MV-4-11 (cell line): ENCODE results near the gene URM1.

Experiments used
- DNase-seq: peaks from one replicate; lab custom pipeline; 2025; lab: John Stamatoyannopoulos, UW

Gene URM1

DNA sequence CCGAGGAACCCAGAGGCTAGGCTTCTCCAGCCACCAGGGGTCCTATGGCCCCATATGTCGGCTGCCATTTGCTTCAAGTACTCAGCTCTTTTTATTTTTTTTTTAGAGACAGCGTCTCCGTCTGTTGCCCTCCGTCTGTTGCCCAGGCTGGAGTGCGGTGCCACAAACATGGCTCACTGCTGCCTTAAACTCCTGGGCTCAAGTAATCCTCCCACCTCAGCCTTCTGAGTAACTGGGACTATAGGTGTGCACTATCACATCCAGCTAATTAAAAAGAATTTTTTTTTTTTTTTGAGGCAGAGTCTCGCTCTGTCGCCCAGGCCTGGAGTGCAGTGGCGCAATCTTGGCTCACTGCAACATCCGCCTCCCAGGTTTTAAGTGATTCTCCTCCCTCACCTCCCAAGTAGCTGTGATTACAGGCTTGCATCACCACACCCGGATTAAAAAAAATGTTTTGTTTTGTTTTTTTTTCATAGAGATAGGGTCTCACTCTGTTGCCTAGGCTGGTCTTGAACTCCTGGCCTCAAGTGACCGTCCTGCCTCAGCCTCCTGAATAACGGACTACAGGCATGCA, 58.4 kb downstream of the URM1 start:
- no peak for DNase-seq

DNA sequence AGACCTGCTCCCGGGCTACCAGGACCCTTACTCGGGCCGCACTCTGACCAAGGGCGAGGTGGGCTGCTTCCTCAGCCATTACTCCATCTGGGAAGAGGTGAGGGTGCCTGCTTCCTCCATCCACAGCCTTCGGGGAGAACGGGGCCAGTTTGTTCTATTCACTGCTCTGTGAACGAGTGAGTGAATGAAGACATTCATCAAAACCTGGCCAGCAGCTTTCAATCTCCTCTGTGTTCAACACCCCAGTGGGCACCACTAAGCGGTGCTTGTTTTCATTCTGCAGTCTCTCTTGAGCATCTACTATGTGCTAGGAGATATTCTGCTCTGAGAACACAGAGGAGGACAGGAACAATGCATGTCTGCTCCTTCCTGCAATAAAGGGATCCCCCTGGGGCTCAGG, 60.0 kb downstream of the URM1 start:
- DNase-seq, result no peak

DNA sequence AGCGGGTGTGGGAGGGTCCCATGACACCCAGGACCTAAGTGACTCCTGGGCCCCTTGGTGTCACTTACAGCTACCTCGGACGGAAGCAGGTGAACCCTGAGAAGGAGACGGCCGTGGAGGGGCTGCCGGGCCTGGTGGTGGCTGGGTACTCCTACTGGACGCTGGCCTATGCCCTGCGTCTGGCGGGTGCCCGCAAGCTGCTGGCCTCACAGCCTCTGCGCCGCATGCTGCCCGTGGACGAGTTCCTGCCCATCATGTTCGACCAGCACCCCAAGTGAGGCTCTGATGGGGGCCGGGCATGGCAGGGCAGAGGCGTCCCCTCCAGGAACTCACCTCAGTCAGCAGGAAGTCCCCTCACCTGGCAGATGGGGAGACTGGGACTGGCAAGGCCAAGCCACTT, 63.2 kb downstream of the URM1 start:
- DNase-seq, result no peak

DNA sequence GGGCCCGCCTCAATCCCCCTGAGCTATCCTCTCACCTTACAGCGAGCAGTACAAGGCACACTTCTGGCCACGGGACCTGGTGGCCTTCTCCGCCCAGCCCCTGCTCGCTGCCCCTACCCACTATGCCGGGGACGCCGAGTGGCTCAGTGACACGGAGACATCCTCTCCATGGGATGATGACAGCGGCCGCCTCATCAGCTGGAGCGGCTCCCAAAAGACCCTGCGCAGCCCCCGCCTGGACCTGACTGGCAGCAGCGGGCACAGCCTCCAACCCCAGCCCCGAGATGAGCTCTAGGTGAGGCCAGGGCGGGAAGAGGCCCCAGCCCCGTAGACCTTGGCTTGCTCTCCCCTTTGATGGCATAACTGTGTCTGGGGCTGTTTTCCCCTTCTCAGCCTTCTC, 64.4 kb downstream of the URM1 start:
- DNase-seq, result no peak

DNA sequence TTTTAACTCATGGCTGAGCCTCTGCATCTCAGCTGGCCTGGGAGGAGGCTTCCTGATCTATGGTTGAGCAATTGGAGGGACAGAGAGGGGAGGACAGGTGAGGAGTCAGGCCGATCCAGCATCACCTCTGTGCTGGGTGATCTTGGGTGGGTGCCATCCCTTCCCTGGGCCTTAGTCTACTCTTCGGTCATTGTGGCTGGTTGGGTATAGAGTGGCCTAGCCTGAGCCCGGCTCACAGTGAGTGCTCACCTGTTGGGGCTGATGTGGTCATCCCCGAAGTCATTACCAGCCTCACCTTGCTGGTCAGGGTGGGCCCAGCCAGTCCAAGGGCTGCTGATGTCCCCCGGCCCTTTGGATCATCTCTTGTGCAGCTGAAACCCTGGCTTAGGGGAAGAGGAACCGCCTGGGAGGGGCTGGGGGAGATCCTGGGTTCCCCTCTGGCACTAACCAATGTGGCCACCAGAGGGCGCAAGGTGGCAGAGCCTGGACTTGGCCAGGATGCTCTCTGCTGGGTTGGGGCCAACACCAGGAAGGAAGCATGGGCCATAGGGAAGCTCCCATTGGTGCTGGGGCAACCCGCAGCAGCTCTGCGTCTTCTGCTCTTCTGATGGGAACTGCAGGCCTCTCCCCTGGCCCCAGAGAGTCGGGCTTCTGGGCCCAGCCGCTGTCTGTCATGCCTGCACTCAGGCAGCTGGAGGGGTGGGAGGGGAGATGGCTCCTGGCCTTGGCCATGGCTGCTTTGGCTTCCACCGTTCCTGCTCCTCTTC, 67.4 kb downstream of the URM1 start:
- peak; percentile 78 for DNase-seq

DNA sequence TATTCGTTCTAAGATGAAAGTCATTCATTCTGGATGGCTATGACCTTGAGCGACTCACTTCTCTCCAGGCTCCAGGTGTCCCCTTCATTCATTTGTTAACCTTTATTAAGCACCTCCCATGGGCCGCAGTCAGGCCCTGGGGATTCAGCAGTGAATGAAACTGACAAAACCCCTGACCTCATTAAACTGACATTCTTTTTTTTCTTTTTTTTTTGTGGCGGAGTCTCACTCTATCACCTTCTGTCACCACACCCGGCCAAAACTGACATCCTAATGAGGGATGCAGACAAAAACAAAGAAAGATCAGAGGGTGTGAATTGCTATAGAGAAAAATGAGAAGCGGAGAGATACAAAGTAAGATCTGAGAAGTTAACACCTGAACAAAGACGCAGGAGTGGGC, 68.1 kb downstream of the URM1 start:
- no peak for DNase-seq
